Activated naive CD8-positive, alpha-beta T cell treated with anti-CD3 and anti-CD28 coated beads, Interleukin-2, amount 10 ng/mL, durations not matched to agents 7 days and 5 days (primary cell): ENCODE results near the gene ATAD3B. TPM values are rescaled to one million over a fixed set of nuclear protein-coding genes. Genes with fewer than 3 reads are reported as not detected.

Experiments
- ATAC-seq: fragments of 150-1000 bp; cut with Tn5 transposase; one replicate; pipeline ENCODE4 v1.10.0; 2021; ENCODE audit warnings: low read depth, moderate library complexity
- POLR2A ChIA-PET: fragments of 350-600 bp; sonication (Branson Sonifier 250); formaldehyde crosslinking; loops from one replicate; lab custom pipeline; 2021; ENCODE audit warnings: antibody characterized with exemption; lab: Charles Lee
- DNase-seq: peaks from one replicate; pipeline ENCODE4 v3.0.0; 2021
- H3K27ac Mint-ChIP-seq: one replicate; pipeline ENCODE4 v1.8.0; 2022; ENCODE audit warnings: mild to moderate bottlenecking, mixed read lengths
- H3K27me3 Mint-ChIP-seq: one replicate; pipeline ENCODE4 v1.8.0; 2022; ENCODE audit warnings: mild to moderate bottlenecking, moderate library complexity, mixed read lengths
- H3K36me3 Mint-ChIP-seq: one replicate; pipeline ENCODE4 v1.8.0; 2021; ENCODE audit warnings: mild to moderate bottlenecking, mixed read lengths
- H3K4me1 Mint-ChIP-seq: one replicate; pipeline ENCODE4 v1.8.0; 2021; ENCODE audit warnings: mixed read lengths
- H3K4me3 Mint-ChIP-seq: one replicate; pipeline ENCODE4 v1.8.0; 2022; ENCODE audit warnings: mild to moderate bottlenecking, moderate library complexity, mixed read lengths
- H3K9me3 Mint-ChIP-seq: one replicate; pipeline ENCODE4 v1.8.0; 2021; ENCODE audit warnings: mixed read lengths
- total RNA-seq, 2 experiments: library from RNA; stranded (reverse); gene quantifications; one replicate each; pipeline ENCODE4 v1.2.3, GENCODE V29; 2021

The ATAD3B gene
- total RNA-seq, 2 experiments from 2014 or later: 35.2 to 37.9 TPM

GRCh38 chr1:1543706-1544099 is 72.1 kb downstream of the ATAD3B start:
- POLR2A ChIA-PET: no interaction called here
- ATAC-seq (no peak), DNase-seq (no peak)
- Mint-ChIP-seq H3K4me1 (no peaks in the 10 kb centered on the region), H3K9me3 (no peaks in the 10 kb centered on the region), H3K27me3 (no peaks in the 10 kb centered on the region), H3K27ac (no peak overlapping the region), H3K4me3 (no peak overlapping the region), H3K36me3 (peaks cover 3% of the 10 kb centered on the region)

DNA sequence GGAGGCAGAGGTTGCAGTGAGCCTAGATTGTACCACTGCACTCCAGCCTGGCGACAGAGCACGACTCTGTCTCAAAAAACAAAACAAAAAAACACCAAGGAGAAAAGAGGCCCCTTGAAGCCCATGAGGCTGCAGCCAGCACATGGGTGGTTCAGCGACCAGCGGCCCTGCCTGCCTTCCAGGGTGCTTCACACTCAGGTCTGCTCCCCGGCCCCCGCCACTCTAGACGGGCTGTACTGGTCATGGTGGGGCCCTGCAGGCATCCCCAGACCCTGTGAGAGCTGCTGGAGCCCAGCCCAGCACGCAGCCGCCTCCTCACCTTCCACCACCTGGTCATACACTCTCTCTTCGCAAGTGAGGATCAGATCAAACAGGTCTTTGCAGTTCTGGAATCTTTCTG is 73.0 kb downstream of the ATAD3B start:
- DNase-seq: no peak
- no peaks in the 10 kb centered on the region for H3K27me3 Mint-ChIP-seq
- POLR2A ChIA-PET: no interaction called here
- no peak overlapping the region for H3K4me3 Mint-ChIP-seq
- no peak overlapping the region for H3K27ac Mint-ChIP-seq
- peaks cover 3% of the 10 kb centered on the region for H3K36me3 Mint-ChIP-seq
- H3K4me1 Mint-ChIP-seq: no peaks in the 10 kb centered on the region
- H3K9me3 Mint-ChIP-seq: no peaks in the 10 kb centered on the region
- ATAC-seq: no peak

Other genes starting within 250 kb of the ATAD3B start
- gene SDF4, start 239.8 kb upstream of the ATAD3B start, total RNA-seq: 100 to 1,000 TPM in 1 of 2 experiments, 10 to 100 TPM in 1; 99.1 to 103 TPM
- 10 to 100 TPM; 19.1 to 19.6 TPM for gene B3GALT6, start 239.5 kb upstream of the ATAD3B start, total RNA-seq
- gene C1QTNF12, start 225.0 kb upstream of the ATAD3B start, total RNA-seq: 1 to 10 TPM; 2.2 to 4.4 TPM
- 10 to 100 TPM; 75.7 to 78.1 TPM for gene UBE2J2, start 197.9 kb upstream of the ATAD3B start, total RNA-seq
- 1 to 10 TPM; 8.0 to 8.4 TPM for gene SCNN1D, start 191.3 kb upstream of the ATAD3B start, total RNA-seq
- gene ACAP3, start 163.8 kb upstream of the ATAD3B start, total RNA-seq: 10 to 100 TPM; 80.2 to 86.3 TPM
- 10 to 100 TPM; 22.3 to 22.4 TPM for gene PUSL1, start 163.2 kb upstream of the ATAD3B start, total RNA-seq
- gene INTS11, start 147.1 kb upstream of the ATAD3B start, total RNA-seq: 100 to 1,000 TPM; 143 to 158 TPM
- gene CPTP, start 147.0 kb upstream of the ATAD3B start, total RNA-seq: 10 to 100 TPM; 19.3 TPM
- 1 to 10 TPM; 1.2 to 1.3 TPM for gene TAS1R3, start 140.5 kb upstream of the ATAD3B start, total RNA-seq
- gene DVL1, start 122.3 kb upstream of the ATAD3B start, total RNA-seq: 10 to 100 TPM; 35.5 to 37.4 TPM
- 1 to 10 TPM in 1 of 2 experiments, under 1 TPM in 1; 0.51 to 1.2 TPM for gene MXRA8, start 113.2 kb upstream of the ATAD3B start, total RNA-seq
- gene AURKAIP1, start 96.6 kb upstream of the ATAD3B start, total RNA-seq: 10 to 100 TPM; 87.3 to 97.1 TPM
- gene CCNL2, start 72.4 kb upstream of the ATAD3B start, total RNA-seq: 100 to 1,000 TPM; 201 to 211 TPM
- gene MRPL20, start 64.5 kb upstream of the ATAD3B start, total RNA-seq: 100 to 1,000 TPM in 1 of 2 experiments, 10 to 100 TPM in 1; 98.6 to 101 TPM
- gene ANKRD65, start 50.5 kb upstream of the ATAD3B start, total RNA-seq: not detected
- under 1 TPM; 0.36 to 0.85 TPM for gene VWA1, start 36.1 kb upstream of the ATAD3B start, total RNA-seq
- 1 to 10 TPM; 1.0 to 1.7 TPM for gene ATAD3C, start 22.1 kb upstream of the ATAD3B start, total RNA-seq
- 10 to 100 TPM; 32.6 to 33.6 TPM for gene ATAD3A, start 40.4 kb downstream of the ATAD3B start, total RNA-seq
- 1 to 10 TPM; 1.2 to 1.9 TPM for gene TMEM240, start 68.9 kb downstream of the ATAD3B start, total RNA-seq
- 100 to 1,000 TPM; 118 TPM for gene SSU72, start 103.1 kb downstream of the ATAD3B start, total RNA-seq
- 1 to 10 TPM; 4.4 to 4.6 TPM for gene FNDC10, start 128.4 kb downstream of the ATAD3B start, total RNA-seq
- 10 to 100 TPM; 72.6 to 75.2 TPM for gene MIB2, start 143.7 kb downstream of the ATAD3B start, total RNA-seq
- 1 to 10 TPM; 5.2 to 6.7 TPM for gene MMP23B, start 160.4 kb downstream of the ATAD3B start, total RNA-seq
- 10 to 100 TPM; 40.8 to 42.3 TPM for gene CDK11B, start 187.2 kb downstream of the ATAD3B start, total RNA-seq
- 10 to 100 TPM; 75.3 to 77.0 TPM for gene SLC35E2B, start 221.0 kb downstream of the ATAD3B start, total RNA-seq